ENCODE results near the gene TNC.

Gene TNC

GRCh38 chr9:115005322-115005721 lies 112.6 kb downstream of the TNC start:
- DNase-seq: no peak

DNA sequence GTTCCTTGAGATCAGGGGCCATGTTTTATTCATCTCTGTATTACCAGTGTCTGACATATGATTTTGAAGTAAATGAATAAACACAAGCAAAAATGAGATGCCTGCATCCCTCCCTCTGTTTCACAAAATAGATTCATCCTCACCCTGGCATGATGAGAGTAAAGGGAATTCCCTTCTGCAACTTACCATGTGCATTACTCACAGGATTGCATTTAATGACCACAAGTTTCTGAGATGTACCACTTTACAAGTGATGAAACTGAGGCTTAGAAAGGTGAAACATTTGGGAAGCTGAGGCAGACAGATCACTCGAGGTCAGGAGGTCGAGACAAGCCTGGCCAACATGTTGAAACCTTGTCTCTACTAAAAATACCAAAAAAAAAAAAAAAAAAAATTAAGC lies 113.4 kb downstream of the TNC start:
- DNase-seq: no peak

DNA sequence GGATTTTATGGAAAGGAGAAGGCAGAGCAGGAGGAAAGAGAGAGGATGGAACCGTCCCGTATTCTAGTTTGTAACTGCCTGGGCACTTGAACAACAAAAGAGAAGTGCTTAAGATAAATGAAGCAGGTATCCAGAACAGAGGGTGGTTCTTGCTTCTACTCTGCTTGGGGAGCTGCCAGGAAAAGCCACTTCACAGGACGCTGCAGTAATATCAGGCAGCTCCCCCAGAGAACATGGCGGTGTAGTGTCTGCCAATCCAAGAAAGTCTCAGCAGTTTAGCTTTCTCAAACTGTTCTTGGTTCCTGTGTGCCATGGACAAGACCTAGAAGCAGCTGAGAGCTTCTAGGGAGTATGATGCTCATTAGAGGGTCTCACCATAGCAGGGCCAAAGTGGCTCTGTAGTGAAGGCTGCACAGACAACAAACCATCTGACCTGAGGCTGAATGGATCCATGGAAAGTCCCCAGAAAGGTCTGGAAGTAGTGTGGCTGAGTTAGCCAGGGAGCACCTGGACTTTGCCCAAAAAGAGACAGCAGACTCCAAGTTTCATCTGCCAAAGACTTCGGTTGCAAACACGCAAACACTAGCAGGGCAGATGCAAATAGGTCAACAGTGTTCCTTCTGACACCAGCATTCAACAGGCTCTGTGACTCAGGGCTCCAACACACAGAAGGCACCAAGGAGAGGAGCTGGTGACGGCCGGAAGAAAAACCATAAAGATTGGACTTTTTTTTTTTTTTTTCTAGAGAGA lies 115.4 kb downstream of the TNC start:
- DNase-seq: no peak

GRCh38 chr9:115000217-115000639 lies 117.7 kb downstream of the TNC start:
- DNase-seq: no peak

GRCh38 chr9:114998326-114998725 lies 119.6 kb downstream of the TNC start:
- no peak for DNase-seq

GRCh38 chr9:114995681-114996221 lies 122.2 kb downstream of the TNC start:
- DNase-seq: no peak

DNA sequence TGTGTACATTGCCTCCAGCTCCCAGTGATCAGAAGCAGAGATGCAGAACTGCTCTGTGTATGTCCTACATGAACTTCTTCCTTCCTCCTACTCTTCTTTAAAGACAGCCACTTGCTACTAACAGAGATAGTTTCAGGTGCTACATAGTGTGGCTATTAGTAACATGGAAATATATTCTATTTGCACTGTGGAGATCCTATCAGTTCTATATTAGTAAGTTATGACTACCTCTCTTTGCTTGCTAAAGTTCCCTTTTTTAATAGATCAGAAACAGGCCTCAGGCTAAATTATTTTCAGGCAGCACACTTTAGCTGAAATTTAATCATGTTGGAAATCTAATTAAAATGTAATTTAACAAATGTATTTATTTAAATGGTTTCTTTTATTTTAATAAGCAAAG lies 123.2 kb downstream of the TNC start:
- DNase-seq: no peak

- DNase-seq: no peak
Measured at GRCh38 chr9:114991861-114992260, 126.1 kb downstream of the TNC start.

DNA sequence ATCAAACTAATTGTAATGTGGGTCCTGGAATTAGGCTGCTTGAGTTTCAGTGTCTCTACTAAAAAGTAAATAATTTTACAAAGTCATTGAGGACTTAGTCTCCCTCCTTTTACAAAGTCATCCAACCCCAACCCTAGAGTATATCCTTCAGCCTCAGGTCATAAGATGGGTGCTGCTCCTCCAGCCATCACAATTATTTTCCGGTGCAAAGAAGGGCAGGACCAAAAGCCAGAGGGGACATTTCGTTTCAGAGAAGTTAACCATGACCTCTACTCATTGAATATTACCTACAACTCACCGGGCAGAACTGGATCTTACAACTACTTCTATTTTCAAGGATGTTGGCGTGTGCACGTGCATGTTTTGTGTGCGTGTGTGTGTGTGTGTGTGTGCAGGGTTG lies 127.1 kb downstream of the TNC start:
- no peak for DNase-seq

GRCh38 chr9:114989600-114990410 lies 128.2 kb downstream of the TNC start:
- DNase-seq: no peak

DNA sequence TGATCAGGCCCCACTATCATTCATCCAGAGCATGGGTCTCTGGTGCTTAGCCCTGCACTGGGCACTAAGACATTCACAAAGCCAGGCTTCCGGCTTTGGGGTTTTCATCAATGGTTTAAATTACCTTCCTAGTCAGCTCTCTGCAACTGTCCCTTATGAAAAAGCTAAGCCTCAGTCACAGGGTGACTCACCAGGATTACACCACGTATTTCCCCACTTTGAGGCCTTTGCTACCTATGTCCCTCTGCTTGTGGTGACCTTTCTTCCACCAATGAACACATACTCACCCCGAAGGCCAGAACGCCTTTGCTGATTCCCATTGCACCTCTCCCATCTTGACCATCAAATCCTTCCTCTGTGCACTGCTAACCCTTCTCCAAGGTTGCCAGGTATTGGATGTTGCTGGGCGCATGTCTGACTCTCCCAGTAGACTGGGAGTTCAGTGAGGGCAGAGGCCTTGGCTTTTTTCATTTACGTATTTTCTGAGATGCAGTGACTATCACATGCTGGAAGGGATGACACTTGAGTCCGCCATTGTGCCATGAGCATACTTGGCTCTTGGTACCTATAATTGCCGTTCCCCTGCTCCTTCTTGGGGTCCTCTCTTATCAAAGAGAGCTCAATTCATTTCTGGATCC lies 128.9 kb downstream of the TNC start:
- no peak for DNase-seq

DNA sequence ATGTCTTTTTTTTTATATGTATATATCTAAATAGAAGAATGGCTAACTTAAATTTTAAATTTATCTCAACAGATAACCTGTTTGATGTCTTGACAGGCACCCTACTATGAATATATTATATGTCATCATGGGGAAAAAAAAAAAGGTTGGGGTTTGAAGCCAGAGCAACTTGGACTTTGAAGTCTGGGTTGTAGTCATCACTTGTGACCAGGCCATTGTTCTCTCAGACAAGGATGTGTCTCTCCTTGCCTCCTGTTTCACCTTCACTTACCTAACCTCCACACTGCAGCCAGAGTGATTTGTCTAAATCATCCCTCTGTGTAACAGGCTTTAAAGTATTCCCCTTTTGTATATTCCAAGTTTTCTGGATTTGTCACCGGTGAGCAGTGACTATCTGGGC lies 130.8 kb downstream of the TNC start:
- no peak for DNase-seq

DNA sequence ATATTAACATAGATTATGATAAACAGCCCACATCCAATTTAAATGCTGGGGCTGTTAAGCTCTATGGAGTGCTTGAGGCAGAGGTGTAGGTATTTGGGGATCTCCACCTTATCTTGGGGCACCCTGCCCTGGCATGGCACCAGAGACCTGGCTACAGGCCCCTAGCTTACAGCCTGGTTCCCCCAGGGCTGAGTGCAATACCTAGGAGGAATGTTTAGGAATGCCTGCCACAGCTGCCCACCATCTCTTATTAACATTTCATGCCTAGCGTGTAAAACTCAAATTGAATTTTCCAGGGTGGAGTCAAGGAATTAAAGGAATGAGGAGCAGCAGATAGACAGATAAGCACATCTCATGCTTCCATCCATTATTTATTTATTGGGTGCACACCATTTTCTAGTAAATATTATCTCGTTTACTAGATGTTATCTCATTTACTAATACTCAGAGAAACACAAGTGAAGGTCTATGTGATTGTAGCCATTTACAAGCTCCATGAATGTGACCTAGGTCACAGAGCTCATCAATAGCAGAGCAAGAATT lies 131.9 kb downstream of the TNC start:
- DNase-seq: no peak

- no peak for DNase-seq
Measured at GRCh38 chr9:114981063-114981462, 136.9 kb downstream of the TNC start.

GRCh38 chr9:114973216-114973615 lies 144.7 kb downstream of the TNC start:
- no peak for DNase-seq

- no peak for DNase-seq
Measured at GRCh38 chr9:114972510-114973136, 145.3 kb downstream of the TNC start.
